Colonic mucosa (tissue), 4 donors: ENCODE results near the gene GTPBP4. TPM values are rescaled to one million over a fixed set of nuclear protein-coding genes. Genes with fewer than 3 reads are reported as not detected.

ENCODE experiments used
- DNase-seq: peaks from one replicate; pipeline ENCODE4 v3.0.0-alpha.2; 2020
- H3K27ac ChIP-seq: fragments of 200-600 bp; one replicate; pipeline ENCODE4 v1.8.0; 2021
- H3K27me3 ChIP-seq: fragments of 200-600 bp; one replicate; pipeline ENCODE4 v1.8.0; 2021
- H3K36me3 ChIP-seq: fragments of 200-600 bp; one replicate; pipeline ENCODE4 v1.8.0; 2021
- H3K4me1 ChIP-seq: fragments of 200-600 bp; one replicate; pipeline ENCODE4 v1.8.0; 2021; ENCODE audit warnings: mild to moderate bottlenecking
- H3K4me3 ChIP-seq: fragments of 200-600 bp; one replicate; pipeline ENCODE4 v1.8.0; 2021
- H3K9ac ChIP-seq, 2 donors: one replicate each; pipeline ENCODE4 v1.7.0; 2013; ENCODE audit warnings: control low read depth in 2 of 2, low read depth in 2 of 2, low read length in 2 of 2
- H3K9me3 ChIP-seq: fragments of 200-600 bp; one replicate; pipeline ENCODE4 v1.8.0; 2021
- CTCF ChIP-seq: fragments of 200-600 bp; IDR thresholded peaks from one replicate; pipeline ENCODE4 v1.8.0; 2022; ENCODE audit warnings: antibody characterized with exemption, mild to moderate bottlenecking
- intact Hi-C: fragments of 100-400 bp; cut with DNase I; formaldehyde crosslinking; loops from one replicate; pipeline ENCODE4 v1.14.1; 2022
- total RNA-seq, 2 donors: library from RNA; stranded (reverse); fragmentation: NEBNext Ultra II Directional in 1 of 2; extraction: Animal tissue kit (Norgen Biotek cat#: 25700) in 1 of 2; gene quantifications; one replicate each; pipeline ENCODE4 v1.2.1, GENCODE V29; 2021
- donor health status: healthy.
- donor health status: DM: no; HTN: no; CAD: no.
- donor health status: DM: no; HTN: no; CAD: no.

GTPBP4 gene
- 10 to 100 TPM; 22.4 to 43.6 TPM for total RNA-seq

GRCh38 chr10:987870-988666 is at the start of gene GTPBP4:
Gene GTPBP4, plus strand, starts transcription at chr10:988434. Its CDS starts 46 bp downstream, at chr10:988480.
- H3K27ac ChIP-seq = peak within 1 kb of the TSS; percentile 83
- peak within 1 kb of the TSS; percentile 69 for H3K4me3 ChIP-seq
- intact Hi-C loops = no loop called here
- H3K9ac ChIP-seq = peak within 1 kb of the TSS; percentile 92 to 97
- peak; percentile 99 for DNase-seq
- H3K36me3 ChIP-seq = peaks cover 4% of the 10 kb centered on the region
- H3K4me1 ChIP-seq = peaks cover 13% of the 10 kb centered on the region
- no peaks in the 10 kb centered on the region for H3K27me3 ChIP-seq
- no peak for TF ChIP-seq CTCF
- H3K9me3 ChIP-seq = no peaks in the 10 kb centered on the region

GRCh38 chr10:938941-939678 is 49.1 kb upstream of the GTPBP4 start:
- TF ChIP-seq CTCF = no peak
- DNase-seq = no peak
- Histone ChIP-seq H3K9me3 (no peaks in the 10 kb centered on the region), H3K4me3 (no peak overlapping the region), H3K27me3 (no peaks in the 10 kb centered on the region), H3K9ac (no peak overlapping the region), H3K4me1 (no peaks in the 10 kb centered on the region), H3K36me3 (no peaks in the 10 kb centered on the region), H3K27ac (no peak overlapping the region)
- intact Hi-C loops = loop anchor here (10.0 kb wide), 1 partner anchor 116 kb away; the partner anchor contains the start of gene WDR37

GRCh38 chr10:943334-944033 is 44.8 kb upstream of the GTPBP4 start:
- TF ChIP-seq CTCF = no peak
- intact Hi-C loops = no loop called here
- H3K4me1 ChIP-seq = no peaks in the 10 kb centered on the region
- H3K9ac ChIP-seq = no peak overlapping the region
- no peaks in the 10 kb centered on the region for H3K27me3 ChIP-seq
- no peaks in the 10 kb centered on the region for H3K9me3 ChIP-seq
- H3K27ac ChIP-seq = no peak overlapping the region
- no peaks in the 10 kb centered on the region for H3K36me3 ChIP-seq
- H3K4me3 ChIP-seq = no peak overlapping the region
- DNase-seq = no peak

DNA sequence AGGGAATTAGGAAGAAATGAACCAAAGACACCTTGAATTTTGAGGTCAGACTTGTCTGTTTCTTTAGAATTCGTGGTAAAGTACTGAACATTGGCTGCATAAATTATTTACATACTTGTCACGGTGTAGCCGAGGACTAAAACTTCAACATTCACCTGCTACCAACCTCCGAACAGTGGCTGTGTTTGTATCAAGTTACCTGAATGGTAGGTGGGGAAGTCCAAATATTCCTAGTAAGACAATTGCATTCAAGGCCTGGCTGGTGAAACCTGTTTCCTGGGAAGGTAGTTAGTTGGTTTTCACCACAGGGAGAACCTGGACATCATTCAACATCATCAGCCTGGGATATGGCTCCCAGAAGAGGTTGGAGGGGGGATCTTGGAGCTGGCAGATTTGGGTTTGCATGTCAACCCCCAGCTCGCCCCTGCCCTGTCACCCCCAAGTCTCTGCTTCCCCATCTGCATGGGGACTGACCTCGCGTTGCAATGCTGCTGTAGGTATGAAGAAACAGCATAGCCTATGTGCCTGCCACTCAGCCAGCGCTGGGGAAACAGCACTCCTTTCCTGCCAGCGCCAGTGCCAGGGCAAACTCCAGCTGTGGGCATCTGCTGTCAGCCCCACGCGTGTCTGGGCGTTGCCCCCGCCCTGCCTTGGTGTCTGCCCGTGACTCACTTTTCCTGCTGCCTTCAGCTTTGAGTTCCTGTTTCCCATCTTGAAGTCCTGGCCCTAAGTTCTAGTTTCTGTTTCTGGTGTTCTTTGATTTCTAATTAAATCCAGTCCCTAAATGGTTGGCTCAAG is 44.0 kb upstream of the GTPBP4 start:
- Histone ChIP-seq H3K36me3 (no peaks in the 10 kb centered on the region), H3K4me3 (no peak overlapping the region), H3K9me3 (no peaks in the 10 kb centered on the region), H3K27me3 (no peaks in the 10 kb centered on the region), H3K9ac (no peak overlapping the region), H3K4me1 (no peaks in the 10 kb centered on the region), H3K27ac (peak overlapping the region; percentile 13)
- TF ChIP-seq CTCF = no peak
- intact Hi-C loops = no loop called here
- no peak for DNase-seq

- no peak for TF ChIP-seq CTCF
- intact Hi-C loops = no loop called here
Observed at GRCh38 chr10:945778-946177, 42.5 kb upstream of the GTPBP4 start.

More at GRCh38 chr10:945778-946177, 42.5 kb upstream of the GTPBP4 start:
- Histone ChIP-seq H3K4me3 (no peak overlapping the region), H3K9ac (no peak overlapping the region), H3K9me3 (no peaks in the 10 kb centered on the region), H3K36me3 (no peaks in the 10 kb centered on the region), H3K27ac (no peak overlapping the region), H3K4me1 (no peaks in the 10 kb centered on the region), H3K27me3 (no peaks in the 10 kb centered on the region)
- DNase-seq = no peak
